Activated CD8-positive, alpha-beta T cell treated with anti-CD3 and anti-CD28 coated beads, Interleukin-2, amount 10 ng/mL, durations not matched to agents 7 days and 5 days (primary cell): ENCODE results near the gene NEGR1. TPM values are rescaled to one million over a fixed set of nuclear protein-coding genes. Genes with fewer than 3 reads are reported as not detected.
A peak's percentile ranks its signal among the peaks of the same experiment; 100 is the strongest.

Experiments used
- ATAC-seq: fragments of 150-1000 bp; cut with Tn5 transposase; one replicate; pipeline ENCODE4 v1.10.0; 2021; ENCODE audit warnings: moderate library complexity
- CTCF ChIA-PET: fragments of 350-600 bp; sonication (Branson Sonifier 250); formaldehyde crosslinking; loops from one replicate; lab custom pipeline; 2021; ENCODE audit warnings: antibody characterized with exemption; lab: Charles Lee
- POLR2A ChIA-PET: fragments of 350-600 bp; sonication (Branson Sonifier 250); formaldehyde crosslinking; loops from one replicate; lab custom pipeline; 2021; ENCODE audit warnings: antibody characterized with exemption; lab: Charles Lee
- DNase-seq: peaks from one replicate; pipeline ENCODE4 v3.0.0-alpha.2; 2020
- H3K27ac Mint-ChIP-seq: one replicate; pipeline ENCODE4 v1.8.0; 2021; ENCODE audit warnings: mild to moderate bottlenecking, mixed read lengths
- H3K27me3 Mint-ChIP-seq: one replicate; pipeline ENCODE4 v1.8.0; 2021; ENCODE audit warnings: low read depth, mixed read lengths
- H3K36me3 Mint-ChIP-seq: one replicate; pipeline ENCODE4 v1.8.0; 2021; ENCODE audit warnings: low read depth, mixed read lengths
- H3K4me1 Mint-ChIP-seq: one replicate; pipeline ENCODE4 v1.8.0; 2021; ENCODE audit warnings: low read depth, mixed read lengths
- H3K4me3 Mint-ChIP-seq: one replicate; pipeline ENCODE4 v1.8.0; 2021; ENCODE audit warnings: mild to moderate bottlenecking, mixed read lengths
- H3K9me3 Mint-ChIP-seq: one replicate; pipeline ENCODE4 v1.8.0; 2022; ENCODE audit warnings: mixed read lengths; ENCODE audit not compliant: insufficient read depth
- total RNA-seq, 2 experiments: library from RNA; stranded (reverse); gene quantifications; one replicate each; pipeline ENCODE4 v1.2.3, GENCODE V29; 2021

NEGR1 gene
- total RNA-seq, 2 experiments from 2014 or later: not detected

DNA sequence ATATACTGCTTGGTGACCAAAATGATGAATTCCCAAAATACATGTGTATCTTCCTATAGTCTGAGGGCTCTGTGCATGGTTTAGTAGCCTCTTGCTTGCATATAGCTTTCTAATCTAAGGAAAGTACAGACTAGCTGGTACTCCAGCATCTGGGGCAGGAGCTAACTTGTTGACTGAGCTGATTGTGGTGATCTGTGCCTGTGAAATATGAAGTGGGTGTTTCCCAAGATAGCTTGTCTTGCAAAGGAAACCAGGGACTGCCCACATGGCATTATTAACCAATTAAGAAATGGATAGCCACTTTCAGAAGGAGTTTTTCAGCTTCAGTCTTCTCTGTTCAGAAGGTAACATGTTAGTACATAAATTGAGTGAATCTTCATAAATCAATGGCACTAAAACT lies 219.8 kb downstream of the NEGR1 start:
- ChIA-PET POLR2A (no interaction called here), CTCF (no interaction called here)
- Mint-ChIP-seq H3K4me3 (no peak overlapping the region), H3K27ac (no peak overlapping the region), H3K27me3 (no peaks in the 10 kb centered on the region), H3K36me3 (no peaks in the 10 kb centered on the region), H3K9me3 (no peaks in the 10 kb centered on the region), H3K4me1 (no peaks in the 10 kb centered on the region)
- no peak for DNase-seq
- ATAC-seq: no peak

DNA sequence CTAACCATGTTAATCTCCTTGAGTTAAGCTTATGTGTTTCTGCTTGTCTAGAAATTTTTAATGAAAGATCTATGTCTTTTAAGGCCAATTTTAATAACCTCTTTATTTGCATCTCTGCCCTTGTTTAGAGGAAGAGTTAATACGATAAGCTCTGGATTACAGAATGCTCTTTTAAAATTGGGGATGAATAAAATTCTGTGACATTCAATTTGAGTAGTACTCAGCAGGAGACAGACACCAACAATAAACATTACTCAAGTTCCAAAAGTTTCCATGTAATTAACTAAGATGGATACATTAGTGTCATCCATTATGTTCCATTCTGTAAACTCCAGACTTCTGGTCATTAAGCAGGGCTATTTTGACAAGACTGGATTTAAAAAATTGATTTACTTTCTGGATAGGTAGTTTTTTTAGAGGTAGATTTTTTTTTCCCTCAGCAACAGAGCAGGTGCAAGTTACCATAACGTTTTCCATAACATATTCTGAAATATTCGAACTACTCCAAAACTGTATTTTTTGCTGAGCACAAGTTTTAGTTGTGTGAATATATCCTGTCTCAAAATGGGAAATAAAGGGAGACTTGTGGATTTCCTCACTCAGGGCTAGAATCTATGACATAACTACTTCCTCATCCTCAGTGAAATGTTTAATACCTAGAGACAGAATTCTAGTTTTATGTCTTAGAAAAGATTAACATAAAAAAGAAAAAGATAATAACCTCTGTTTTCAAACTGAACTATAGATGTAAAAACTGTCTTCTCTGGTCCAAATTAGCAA lies 221.7 kb downstream of the NEGR1 start:
- DNase-seq (no peak), ATAC-seq (no peak)
- Mint-ChIP-seq H3K27ac (no peak overlapping the region), H3K9me3 (no peaks in the 10 kb centered on the region), H3K36me3 (no peaks in the 10 kb centered on the region), H3K4me3 (no peak overlapping the region), H3K27me3 (no peaks in the 10 kb centered on the region), H3K4me1 (no peaks in the 10 kb centered on the region)
- ChIA-PET POLR2A (no interaction called here), CTCF (no interaction called here)

DNA sequence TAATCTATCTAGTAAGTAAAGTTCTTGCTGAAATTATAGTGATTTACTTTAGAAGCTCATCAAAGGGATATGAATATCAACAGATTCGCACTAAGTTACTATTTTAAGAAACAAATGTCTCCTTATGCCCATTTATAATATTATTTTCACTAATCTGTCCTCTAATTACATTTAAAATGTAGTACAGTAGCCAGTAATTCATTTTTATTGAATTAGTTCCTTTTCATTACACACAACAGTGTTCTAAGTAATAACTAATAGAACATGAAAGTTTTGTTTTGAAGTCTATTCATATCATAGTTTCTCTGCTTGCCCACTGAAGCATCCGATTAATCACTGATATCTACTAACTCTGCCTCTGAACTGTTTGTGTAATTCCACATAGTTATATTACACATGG lies 225.8 kb downstream of the NEGR1 start:
- no peak overlapping the region for H3K4me3 Mint-ChIP-seq

DNA sequence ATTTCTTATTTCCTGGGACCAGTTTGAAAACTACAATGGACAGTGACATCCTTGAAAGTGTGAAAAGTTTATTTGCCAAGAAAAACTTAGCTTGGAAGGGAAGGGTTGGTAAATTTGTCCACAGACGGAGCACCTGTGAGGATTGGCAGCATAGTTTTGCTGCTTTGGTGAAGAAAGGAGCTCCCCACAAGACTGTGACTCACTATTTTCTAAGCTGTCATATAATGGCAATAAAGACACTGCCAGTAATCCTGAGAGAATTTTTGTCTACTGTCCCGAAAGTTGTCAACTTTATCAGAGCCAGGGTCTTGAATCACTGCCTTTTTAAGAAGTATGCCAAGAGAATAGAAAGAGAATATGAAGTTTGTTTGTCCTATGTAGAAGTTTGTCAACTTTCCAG lies 230.8 kb downstream of the NEGR1 start:
- no peaks in the 10 kb centered on the region for H3K36me3 Mint-ChIP-seq
- CTCF ChIA-PET: no interaction called here
- POLR2A ChIA-PET: no interaction called here
- no peaks in the 10 kb centered on the region for H3K4me1 Mint-ChIP-seq
- no peak overlapping the region for H3K4me3 Mint-ChIP-seq
- H3K9me3 Mint-ChIP-seq: no peaks in the 10 kb centered on the region
- DNase-seq: no peak
- H3K27ac Mint-ChIP-seq: no peak overlapping the region
- no peaks in the 10 kb centered on the region for H3K27me3 Mint-ChIP-seq
- no peak for ATAC-seq

More for the DNA sequence above, 225.8 kb downstream of the NEGR1 start:
- Mint-ChIP-seq H3K36me3 (no peaks in the 10 kb centered on the region), H3K27ac (no peak overlapping the region), H3K27me3 (no peaks in the 10 kb centered on the region), H3K9me3 (no peaks in the 10 kb centered on the region), H3K4me1 (no peaks in the 10 kb centered on the region)
- ChIA-PET POLR2A (no interaction called here), CTCF (no interaction called here)
- no peak for DNase-seq
- ATAC-seq: no peak

DNA sequence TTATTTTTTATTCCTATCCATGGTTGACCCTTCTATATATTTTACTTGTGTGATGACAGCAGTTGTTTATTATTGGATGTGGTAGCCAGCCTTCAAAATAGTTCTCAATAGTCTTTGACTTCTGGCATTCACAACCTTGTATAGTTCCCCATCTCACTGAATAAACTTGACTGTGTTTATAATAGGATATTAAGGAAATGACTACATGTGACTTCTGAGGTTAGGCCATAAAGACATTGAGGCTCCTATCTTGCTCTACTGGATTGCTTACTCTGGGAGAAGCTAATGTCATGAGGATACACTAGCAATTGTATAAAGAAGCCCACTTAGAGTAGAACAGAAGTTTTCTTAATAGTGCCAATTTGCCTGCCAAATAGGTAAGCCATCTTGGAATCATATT lies 231.8 kb downstream of the NEGR1 start:
- ChIA-PET POLR2A (no interaction called here), CTCF (no interaction called here)
- Mint-ChIP-seq H3K4me3 (no peak overlapping the region), H3K27ac (no peak overlapping the region), H3K36me3 (no peaks in the 10 kb centered on the region), H3K9me3 (no peaks in the 10 kb centered on the region), H3K4me1 (no peaks in the 10 kb centered on the region), H3K27me3 (no peaks in the 10 kb centered on the region)
- DNase-seq (no peak), ATAC-seq (no peak)

DNA sequence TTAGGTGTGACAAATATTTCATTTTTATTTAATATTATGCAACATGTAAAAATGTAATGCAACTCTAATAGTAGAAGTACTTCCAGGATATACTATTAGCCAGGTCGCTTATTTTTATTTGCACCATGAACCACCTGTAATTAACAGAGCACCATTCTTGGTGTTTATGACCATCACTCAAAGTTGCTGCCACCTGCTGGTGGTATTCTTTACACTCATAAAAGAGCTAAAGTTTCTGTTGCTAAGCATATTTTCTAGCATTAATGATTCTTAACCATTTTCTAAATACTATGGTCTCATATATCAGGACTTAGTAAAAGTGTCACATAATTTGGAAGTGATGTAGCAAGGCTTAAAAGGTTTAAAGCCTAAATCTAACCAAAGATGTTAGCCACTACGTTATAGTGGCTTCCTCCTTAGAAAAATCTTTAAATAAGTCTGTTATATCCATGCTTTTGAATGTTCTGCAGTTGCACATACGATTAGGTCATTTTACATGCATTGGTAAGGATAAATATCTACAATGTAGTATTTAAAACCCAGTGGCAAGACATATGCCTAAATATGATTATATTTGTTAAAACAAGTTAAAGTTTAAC lies 244.5 kb downstream of the NEGR1 start:
- no peaks in the 10 kb centered on the region for H3K27me3 Mint-ChIP-seq
- no peaks in the 10 kb centered on the region for H3K9me3 Mint-ChIP-seq
- DNase-seq: peak; percentile 22
- CTCF ChIA-PET: interaction anchor here (0.9 to 1.5 kb wide), 3 partner anchors 14 to 943 kb away, joined by 3 to 5 read pairs (median 3); no protein-coding TSS in a partner anchor
- H3K27ac Mint-ChIP-seq: no peak overlapping the region
- no peak overlapping the region for H3K4me3 Mint-ChIP-seq
- POLR2A ChIA-PET: no interaction called here
- H3K36me3 Mint-ChIP-seq: no peaks in the 10 kb centered on the region
- no peaks in the 10 kb centered on the region for H3K4me1 Mint-ChIP-seq
- no peak for ATAC-seq

DNA sequence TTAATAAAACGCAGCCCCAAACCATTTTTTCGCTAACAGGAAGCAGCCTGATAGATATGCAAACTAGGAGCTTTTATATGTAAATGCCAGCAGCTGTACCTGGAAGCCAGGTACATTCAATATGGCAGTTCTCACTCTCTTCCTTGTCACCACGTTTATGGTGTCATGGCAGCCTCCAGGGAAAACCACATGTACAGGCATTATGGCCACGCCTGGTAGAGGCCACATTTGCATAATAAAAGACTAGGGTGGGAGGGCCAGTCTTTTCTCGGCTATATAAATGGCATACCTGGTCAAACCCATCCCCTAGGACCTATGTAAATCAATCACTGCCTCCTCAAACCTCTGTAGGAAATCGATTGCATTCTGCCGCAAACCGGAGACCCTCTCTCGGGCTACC lies 247.5 kb downstream of the NEGR1 start:
- no peaks in the 10 kb centered on the region for H3K4me1 Mint-ChIP-seq
- H3K36me3 Mint-ChIP-seq: no peaks in the 10 kb centered on the region
- H3K4me3 Mint-ChIP-seq: no peak overlapping the region
- no peak overlapping the region for H3K27ac Mint-ChIP-seq
- ChIA-PET CTCF (no interaction called here), POLR2A (interaction anchor here (0.7 kb wide), 1 partner anchor 82 kb away, joined by 3 read pairs; no protein-coding TSS in a partner anchor)
- no peaks in the 10 kb centered on the region for H3K27me3 Mint-ChIP-seq
- ATAC-seq (no peak), DNase-seq (no peak)
- no peaks in the 10 kb centered on the region for H3K9me3 Mint-ChIP-seq

DNA sequence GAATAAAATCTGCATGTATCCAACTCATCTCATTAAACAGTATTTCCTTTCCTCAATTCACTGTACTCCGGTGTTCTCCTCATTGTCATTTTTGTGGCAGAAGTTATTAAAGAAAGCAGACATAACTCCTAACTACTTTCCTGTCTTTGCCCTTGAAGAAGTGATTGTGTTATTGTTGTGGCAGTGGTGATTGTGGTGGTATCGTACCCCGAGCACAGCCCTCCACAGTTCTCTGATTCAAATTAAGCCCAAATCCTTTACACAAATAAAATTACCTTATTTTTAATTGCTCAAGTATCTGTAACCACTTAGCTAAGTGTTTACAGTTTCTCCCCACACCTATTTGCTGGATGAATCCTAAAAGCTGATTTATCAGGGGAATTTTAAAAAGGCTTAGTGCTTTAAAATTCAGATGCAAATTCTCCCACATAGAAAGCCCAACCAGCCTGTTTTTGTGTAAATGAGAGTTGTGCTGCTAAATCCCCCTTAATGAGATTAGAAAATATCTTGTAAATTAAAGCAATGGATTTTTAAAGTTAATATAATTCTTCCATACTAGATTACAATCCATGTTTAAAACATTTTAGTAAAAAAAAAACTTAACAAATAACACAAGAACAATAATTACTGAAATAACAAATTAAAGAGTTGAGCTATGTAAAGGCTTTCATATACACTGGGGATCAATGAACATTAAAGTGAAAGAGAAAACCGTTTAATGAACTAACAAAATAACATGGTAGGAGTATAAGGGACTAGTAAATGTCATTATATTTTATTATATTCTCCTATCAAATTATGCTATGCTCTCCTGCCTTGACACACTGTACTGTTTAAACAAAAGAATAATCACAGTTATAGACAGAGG lies 259.0 kb downstream of the NEGR1 start:
- Mint-ChIP-seq H3K4me1 (no peaks in the 10 kb centered on the region), H3K27ac (no peak overlapping the region), H3K27me3 (no peaks in the 10 kb centered on the region), H3K9me3 (no peaks in the 10 kb centered on the region), H3K36me3 (no peaks in the 10 kb centered on the region), H3K4me3 (no peak overlapping the region)
- CTCF ChIA-PET: no interaction called here
- POLR2A ChIA-PET: interaction anchor here (0.6 kb wide), 1 partner anchor 10 kb away, joined by 3 read pairs; no protein-coding TSS in a partner anchor
- DNase-seq (no peak), ATAC-seq (no peak)

DNA sequence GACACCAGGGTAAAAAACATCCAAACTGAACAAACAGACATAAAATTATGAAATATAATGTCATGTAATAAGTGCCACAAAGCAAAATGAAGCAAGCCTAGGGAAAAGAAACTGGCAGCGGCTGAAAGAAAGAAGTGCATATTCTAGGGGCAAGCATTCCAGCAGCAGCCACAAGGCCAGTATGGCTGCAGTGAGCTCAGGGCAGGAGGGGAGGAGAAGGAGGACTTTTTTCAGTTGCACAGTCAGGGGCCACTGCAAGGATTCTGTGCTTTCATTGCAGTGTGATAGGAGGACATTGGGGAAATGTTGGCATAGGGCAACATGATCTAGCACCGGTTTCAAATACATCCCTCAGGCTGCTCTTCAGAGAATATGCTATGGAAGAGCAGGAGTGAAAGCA lies 263.8 kb downstream of the NEGR1 start:
- Mint-ChIP-seq H3K27ac (no peak overlapping the region), H3K27me3 (no peaks in the 10 kb centered on the region), H3K36me3 (no peaks in the 10 kb centered on the region), H3K9me3 (no peaks in the 10 kb centered on the region), H3K4me3 (no peak overlapping the region), H3K4me1 (no peaks in the 10 kb centered on the region)
- DNase-seq (no peak), ATAC-seq (no peak)
- ChIA-PET CTCF (no interaction called here), POLR2A (no interaction called here)

DNA sequence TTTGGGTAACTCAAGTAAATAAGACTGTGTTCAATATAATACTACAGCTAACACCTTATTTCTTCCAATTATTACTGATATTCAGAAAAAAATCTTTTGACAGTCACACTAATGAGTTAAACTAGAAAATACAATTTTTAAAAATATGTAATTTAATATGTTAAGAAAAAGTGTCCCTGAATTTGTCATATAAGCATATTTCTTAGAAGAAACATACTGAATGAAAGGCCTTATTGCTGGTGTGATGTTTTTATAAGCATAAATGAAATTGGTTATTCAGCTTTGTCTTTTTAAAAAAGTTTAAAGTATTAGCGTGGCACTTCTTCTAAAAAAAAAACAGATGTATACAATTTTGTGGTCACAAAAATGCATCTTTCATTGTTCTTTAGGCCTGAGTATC lies 267.3 kb downstream of the NEGR1 start:
- Mint-ChIP-seq H3K27me3 (no peaks in the 10 kb centered on the region), H3K4me1 (no peaks in the 10 kb centered on the region), H3K36me3 (no peaks in the 10 kb centered on the region), H3K27ac (no peak overlapping the region), H3K4me3 (no peak overlapping the region), H3K9me3 (no peaks in the 10 kb centered on the region)
- DNase-seq: no peak
- no peak for ATAC-seq
- POLR2A ChIA-PET: no interaction called here
- CTCF ChIA-PET: no interaction called here

DNA sequence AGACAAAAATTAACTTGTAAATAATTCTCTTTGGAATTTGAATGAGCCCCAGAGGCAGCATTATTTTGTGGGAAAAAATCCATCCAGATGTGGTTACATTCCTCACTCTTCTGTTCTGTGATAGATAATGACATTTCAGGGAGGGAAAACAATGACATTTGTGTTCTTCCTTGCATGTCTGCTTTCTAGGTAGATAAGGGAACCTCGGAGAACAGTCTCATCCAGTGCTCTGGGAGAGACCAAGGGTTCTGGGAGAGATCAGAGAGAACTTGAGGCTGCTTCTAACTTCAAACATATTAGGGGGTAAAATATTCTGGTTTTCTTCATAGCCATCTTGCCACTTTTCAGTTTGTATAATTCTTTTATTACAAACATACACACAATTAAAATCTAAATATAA lies 269.2 kb downstream of the NEGR1 start:
- DNase-seq: no peak
- no peaks in the 10 kb centered on the region for H3K36me3 Mint-ChIP-seq
- POLR2A ChIA-PET: no interaction called here
- no peak for ATAC-seq
- no peaks in the 10 kb centered on the region for H3K9me3 Mint-ChIP-seq
- no peaks in the 10 kb centered on the region for H3K27me3 Mint-ChIP-seq
- no peak overlapping the region for H3K27ac Mint-ChIP-seq
- H3K4me1 Mint-ChIP-seq: no peaks in the 10 kb centered on the region
- no peak overlapping the region for H3K4me3 Mint-ChIP-seq
- CTCF ChIA-PET: no interaction called here

DNA sequence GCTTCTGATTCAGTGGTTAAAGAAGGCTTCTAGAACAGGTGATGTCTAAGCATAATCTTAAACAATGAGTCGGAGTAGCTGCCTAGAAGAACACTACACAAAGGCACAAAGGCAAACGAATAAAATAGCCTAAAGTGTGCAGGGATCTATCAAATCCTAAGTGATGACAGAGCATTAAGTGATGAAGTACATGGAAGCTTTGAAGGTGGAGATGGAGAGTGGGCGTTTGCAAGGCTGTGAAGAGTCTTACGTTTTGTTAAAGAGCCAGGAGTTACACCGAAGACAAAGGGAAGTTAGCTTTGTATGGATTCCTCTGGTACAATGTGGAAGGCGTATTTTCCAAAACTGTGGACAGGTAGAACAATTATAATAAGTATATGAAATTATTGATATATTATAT lies 270.6 kb downstream of the NEGR1 start:
- DNase-seq: no peak
- POLR2A ChIA-PET: no interaction called here
- CTCF ChIA-PET: no interaction called here

More for the DNA sequence above, 270.6 kb downstream of the NEGR1 start:
- no peaks in the 10 kb centered on the region for H3K36me3 Mint-ChIP-seq
- ATAC-seq: no peak
- H3K27ac Mint-ChIP-seq: no peak overlapping the region
- no peaks in the 10 kb centered on the region for H3K27me3 Mint-ChIP-seq
- H3K4me1 Mint-ChIP-seq: no peaks in the 10 kb centered on the region
- no peaks in the 10 kb centered on the region for H3K9me3 Mint-ChIP-seq
- no peak overlapping the region for H3K4me3 Mint-ChIP-seq
